SK-N-SH treated with all-trans-retinoic acid at 6 μM for 48 hours (cell line): ENCODE results near the gene ST3GAL4.

Source experiments
- ARNTL ChIP-seq: fragments of 450-650 bp; formaldehyde crosslinking; IDR thresholded peaks from 2 replicates; pipeline ENCODE4 v1.5.0; 2020; ENCODE audit warnings: low read depth, mild to moderate bottlenecking, moderate library complexity, borderline replicate concordance
- CSDC2 ChIP-seq: fragments of 250-450 bp; sonication (Bioruptor Pico); IDR thresholded peaks from 2 replicates; pipeline ENCODE4 v1.5.0; 2020; ENCODE audit warnings: mild to moderate bottlenecking, moderate library complexity
- ISL1 ChIP-seq: fragments of 250-450 bp; sonication (Bioruptor Pico); IDR thresholded peaks from 2 replicates; pipeline ENCODE4 v2.1.2; 2022; ENCODE audit warnings: mild to moderate bottlenecking, moderate library complexity
- OSR1 ChIP-seq: fragments of 250-450 bp; sonication (Bioruptor Pico); IDR thresholded peaks from 2 replicates; pipeline ENCODE4 v1.8.0; 2022; ENCODE audit warnings: moderate library complexity, mild to moderate bottlenecking, inconsistent platforms
- PPARA ChIP-seq: fragments of 250-450 bp; sonication (Bioruptor Pico); IDR thresholded peaks from 2 replicates; pipeline ENCODE4 v1.5.0; 2020; ENCODE audit warnings: mild to moderate bottlenecking, borderline replicate concordance
- SNAI2 ChIP-seq: fragments of 250-450 bp; sonication (Bioruptor Pico); IDR thresholded peaks from 2 replicates; pipeline ENCODE4 v1.5.0; 2020; ENCODE audit warnings: mild to moderate bottlenecking, moderate library complexity
- ZFP30 ChIP-seq: fragments of 450-650 bp; formaldehyde crosslinking; IDR thresholded peaks from 2 replicates; pipeline ENCODE4 v1.5.0; 2022; ENCODE audit warnings: mild to moderate bottlenecking, moderate library complexity
- ZNF70 ChIP-seq: fragments of 450-650 bp; formaldehyde crosslinking; IDR thresholded peaks from 2 replicates; pipeline ENCODE4 v1.5.0; 2020; ENCODE audit warnings: mild to moderate bottlenecking, moderate library complexity
- ZNF8 ChIP-seq: fragments of 450-650 bp; formaldehyde crosslinking; IDR thresholded peaks from 2 replicates; pipeline ENCODE4 v1.5.0; 2020; ENCODE audit warnings: mild to moderate bottlenecking, moderate library complexity
- TF ChIP-seq, protein P1 (sequence below): fragments of 250-450 bp; sonication (Bioruptor Pico); IDR thresholded peaks from 2 replicates; pipeline ENCODE4 v1.8.0; 2021; ENCODE audit warnings: low read depth, mild to moderate bottlenecking, moderate library complexity, borderline replicate concordance
- TF ChIP-seq, protein P2 (sequence below): fragments of 250-450 bp; sonication (Bioruptor Pico); IDR thresholded peaks from 2 replicates; pipeline ENCODE4 v1.5.1; 2020; ENCODE audit warnings: low read depth, mild to moderate bottlenecking, moderate library complexity

DNA sequence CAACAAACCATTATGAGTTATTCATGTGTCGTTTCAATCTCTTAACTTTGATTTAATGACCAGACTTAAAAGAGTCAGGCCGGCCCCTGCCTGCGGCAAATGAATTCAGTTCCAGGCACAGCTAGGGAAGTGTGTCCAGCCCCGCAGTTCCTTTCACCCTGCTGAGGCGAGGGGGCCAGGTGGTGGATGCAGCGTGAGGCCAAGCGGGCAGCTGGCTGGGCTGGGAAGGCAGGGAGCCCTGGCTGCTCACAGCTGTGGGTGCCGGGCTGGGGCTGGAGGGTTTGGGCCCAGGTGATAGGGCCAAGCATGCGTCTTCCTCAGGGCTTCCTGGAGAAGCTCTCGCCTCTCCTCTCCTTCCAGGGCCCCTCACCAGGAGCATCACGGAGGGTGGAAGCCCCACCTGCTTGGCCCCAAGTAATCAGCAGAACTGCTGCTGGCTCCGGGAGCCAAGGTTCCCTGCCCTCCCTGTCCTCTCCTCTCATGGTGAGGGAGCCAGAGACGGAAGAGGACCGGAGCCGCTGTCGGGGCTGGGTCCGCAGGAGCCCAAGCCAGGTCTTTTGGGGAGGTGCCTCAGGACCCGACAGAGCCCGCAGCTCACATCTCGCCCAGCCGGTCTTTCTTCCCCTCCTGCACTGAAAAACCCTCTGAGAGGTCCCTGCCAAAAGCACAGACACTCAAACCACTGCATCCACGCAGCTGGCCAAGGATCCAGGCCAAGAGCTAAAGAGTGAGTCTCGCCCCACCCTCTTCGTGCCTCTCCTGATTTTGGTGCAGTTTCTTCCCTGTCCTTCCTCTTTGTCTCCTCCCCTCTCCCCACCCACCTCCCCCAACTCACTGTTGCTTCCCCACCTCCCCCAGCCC is 97.0 kb downstream of the ST3GAL4 start:
- TF ChIP-seq ZNF70 (CRISPR knock-in tag) (no peak), ZNF8 (no peak), OSR1 (CRISPR knock-in tag) (no peak), ISL1 (CRISPR knock-in tag) (no peak), SNAI2 (CRISPR knock-in tag) (no peak), PPARA (CRISPR knock-in tag) (no peak), CSDC2 (CRISPR knock-in tag) (no peak), ARNTL (CRISPR knock-in tag) (no peak), ZFP30 (CRISPR knock-in tag) (no peak)
- TF ChIP-seq, protein P1, sequence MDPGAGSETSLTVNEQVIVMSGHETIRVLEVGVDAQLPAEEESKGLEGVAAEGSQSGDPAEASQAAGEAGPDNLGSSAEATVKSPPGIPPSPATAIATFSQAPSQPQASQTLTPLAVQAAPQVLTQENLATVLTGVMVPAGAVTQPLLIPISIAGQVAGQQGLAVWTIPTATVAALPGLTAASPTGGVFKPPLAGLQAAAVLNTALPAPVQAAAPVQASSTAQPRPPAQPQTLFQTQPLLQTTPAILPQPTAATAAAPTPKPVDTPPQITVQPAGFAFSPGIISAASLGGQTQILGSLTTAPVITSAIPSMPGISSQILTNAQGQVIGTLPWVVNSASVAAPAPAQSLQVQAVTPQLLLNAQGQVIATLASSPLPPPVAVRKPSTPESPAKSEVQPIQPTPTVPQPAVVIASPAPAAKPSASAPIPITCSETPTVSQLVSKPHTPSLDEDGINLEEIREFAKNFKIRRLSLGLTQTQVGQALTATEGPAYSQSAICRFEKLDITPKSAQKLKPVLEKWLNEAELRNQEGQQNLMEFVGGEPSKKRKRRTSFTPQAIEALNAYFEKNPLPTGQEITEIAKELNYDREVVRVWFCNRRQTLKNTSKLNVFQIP: no peak
- TF ChIP-seq, protein P2, sequence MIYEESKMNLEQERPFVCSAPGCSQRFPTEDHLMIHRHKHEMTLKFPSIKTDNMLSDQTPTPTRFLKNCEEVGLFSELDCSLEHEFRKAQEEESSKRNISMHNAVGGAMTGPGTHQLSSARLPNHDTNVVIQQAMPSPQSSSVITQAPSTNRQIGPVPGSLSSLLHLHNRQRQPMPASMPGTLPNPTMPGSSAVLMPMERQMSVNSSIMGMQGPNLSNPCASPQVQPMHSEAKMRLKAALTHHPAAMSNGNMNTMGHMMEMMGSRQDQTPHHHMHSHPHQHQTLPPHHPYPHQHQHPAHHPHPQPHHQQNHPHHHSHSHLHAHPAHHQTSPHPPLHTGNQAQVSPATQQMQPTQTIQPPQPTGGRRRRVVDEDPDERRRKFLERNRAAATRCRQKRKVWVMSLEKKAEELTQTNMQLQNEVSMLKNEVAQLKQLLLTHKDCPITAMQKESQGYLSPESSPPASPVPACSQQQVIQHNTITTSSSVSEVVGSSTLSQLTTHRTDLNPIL (CRISPR knock-in tag): no peak
